Measurements from ENCODE around the gene SPTSSB.
A peak's percentile ranks its signal among the peaks of the same experiment; 100 is the strongest.

The SPTSSB gene

DNA sequence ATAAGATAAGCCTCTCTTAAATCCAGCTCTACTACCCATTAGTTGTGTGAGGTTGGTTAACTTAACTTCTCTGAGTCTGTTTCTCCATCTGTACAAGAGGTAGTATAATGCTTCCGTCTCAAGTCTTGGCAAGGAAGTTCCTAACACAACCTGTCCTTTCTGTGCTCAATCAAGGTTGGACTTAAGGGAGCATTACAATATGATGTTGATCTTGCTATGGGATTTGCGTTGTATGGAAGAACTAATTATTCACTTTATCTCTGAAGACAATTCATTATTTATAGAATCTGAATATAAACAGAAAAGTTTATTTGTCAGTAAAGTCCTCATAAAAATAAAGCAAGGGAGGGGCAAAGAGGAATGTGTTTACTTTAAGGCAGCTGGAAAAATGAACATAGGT lies 18.9 kb upstream of the SPTSSB start:
- no peak for DNase-seq

DNA sequence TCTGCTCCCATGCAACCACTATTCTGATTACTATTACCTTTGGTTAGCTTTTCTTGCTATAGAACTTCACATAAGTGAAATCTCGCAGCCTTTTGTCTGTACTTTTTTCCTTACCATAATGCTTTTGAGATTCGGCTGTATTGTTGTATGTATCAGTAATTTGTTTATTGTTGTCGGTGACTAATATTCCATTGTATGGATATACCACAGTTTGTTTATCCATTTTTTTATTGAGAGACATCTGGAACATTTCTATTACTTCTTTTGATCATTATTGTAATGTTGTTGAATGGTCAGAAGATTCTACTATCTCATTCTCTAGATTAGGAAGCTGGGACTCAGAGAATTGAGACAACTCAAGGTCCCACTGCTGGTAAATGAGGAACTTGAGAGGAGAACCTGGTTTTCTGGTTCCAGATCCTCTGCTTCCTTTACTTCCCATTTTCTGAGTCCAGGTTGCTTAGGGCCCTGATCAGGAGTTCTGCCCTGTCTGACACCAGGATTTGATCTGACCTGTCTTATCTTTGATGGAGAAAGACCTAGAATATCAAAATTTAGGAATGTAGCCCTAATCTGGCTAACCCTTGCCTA lies 18.2 kb upstream of the SPTSSB start:
- DNase-seq = no peak

DNA sequence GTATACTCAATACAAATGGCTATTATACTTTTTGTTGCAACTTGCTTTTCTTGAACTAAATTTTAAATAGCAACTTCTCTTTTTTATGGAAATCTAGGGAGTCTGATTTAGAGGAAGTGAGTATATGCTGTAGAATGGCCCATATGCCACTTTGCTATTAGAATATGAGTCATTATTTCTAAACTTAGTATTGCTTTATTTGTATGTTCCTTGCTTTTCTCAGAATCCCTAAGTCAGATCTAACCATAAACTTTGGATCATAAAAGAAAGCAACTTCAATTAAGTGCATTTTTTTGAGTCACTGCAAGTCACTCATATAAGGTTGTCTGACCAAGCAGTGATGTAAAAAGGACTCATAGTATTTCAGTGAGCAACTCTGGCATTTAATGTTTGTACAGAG lies 17.5 kb upstream of the SPTSSB start:
- peak; percentile 47 for DNase-seq

DNA sequence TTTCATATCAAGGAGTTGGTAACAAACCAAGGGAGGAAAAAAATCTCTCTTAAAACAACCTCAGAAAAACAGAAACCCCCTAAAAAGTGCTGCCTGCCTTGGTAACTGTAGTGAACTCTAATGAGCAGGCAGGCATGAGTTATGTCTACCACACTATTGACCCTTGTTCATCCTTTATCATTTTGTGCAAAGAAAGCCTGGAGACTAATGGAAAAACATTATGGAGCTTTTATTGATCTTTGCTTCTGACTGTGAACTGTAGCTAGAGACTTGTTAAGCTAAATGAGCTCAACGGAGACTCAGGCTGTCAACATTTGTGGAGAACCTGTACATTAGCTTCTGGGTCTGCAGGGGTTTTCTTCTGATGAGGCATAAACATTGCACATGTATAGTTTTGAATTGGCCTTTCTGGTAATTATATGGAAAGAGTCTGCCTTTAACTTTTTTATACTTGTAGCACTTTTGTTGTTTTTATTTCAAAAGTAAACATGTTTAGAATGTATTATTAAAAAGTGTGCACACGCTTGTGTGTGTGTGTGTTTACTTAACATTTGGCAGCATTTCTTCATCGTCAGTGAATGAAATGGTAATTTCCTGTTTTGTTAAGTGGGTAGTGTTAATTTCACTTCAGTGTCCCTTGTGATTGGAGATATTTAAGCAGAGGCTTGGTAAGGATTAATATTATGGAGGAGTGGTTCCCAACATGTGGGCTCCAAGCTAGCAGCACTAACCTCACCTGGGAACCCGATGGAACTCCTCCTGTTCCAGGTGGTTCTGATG lies 15.9 kb upstream of the SPTSSB start:
- no peak for DNase-seq

DNA sequence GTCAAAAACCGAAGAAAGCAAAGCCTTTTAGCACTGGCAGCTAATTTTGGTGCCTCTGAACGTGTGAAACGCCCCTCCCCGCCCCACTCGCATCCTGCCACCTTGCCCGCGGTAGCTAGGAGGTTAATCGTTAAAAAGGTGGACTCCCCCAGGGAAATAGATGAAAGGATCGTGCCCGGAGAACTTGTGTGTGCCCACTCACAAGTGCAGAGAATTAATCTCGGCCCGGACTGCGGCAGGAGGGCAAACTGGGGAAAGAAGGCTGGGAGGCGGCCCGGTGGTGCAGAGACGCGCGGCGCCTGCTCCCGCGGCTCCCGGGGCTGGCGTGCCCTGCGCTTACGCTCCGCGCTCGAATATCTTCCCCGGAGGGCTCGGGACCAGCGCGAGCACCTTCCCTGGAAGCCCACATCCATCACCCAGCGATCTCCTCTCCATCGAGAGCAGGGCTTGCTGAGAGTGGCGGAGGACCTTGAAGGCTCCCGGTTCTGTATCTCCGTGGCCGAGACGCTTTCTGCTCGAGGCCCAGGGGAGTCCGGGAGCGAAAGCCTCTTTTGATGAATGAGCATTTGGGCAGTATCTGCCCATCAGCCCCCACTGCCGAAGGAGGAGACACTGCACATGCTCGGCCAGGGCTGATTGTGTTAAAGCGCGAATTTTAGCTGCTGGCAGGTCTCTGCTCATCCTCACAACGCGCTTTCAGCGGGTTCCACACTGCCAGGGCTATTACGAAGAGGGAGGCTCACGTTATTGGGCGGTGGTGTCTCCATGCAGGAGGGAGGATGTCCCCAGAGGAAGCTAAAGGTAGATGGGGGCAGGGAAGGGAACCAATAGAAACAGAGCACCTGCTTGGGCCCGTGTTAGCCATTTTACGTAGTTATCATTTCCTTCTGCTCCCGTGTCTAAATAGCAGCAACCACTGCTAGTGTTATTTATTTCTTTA lies 1.3 kb upstream of the SPTSSB start:
- DNase-seq = peak; percentile 28

DNA sequence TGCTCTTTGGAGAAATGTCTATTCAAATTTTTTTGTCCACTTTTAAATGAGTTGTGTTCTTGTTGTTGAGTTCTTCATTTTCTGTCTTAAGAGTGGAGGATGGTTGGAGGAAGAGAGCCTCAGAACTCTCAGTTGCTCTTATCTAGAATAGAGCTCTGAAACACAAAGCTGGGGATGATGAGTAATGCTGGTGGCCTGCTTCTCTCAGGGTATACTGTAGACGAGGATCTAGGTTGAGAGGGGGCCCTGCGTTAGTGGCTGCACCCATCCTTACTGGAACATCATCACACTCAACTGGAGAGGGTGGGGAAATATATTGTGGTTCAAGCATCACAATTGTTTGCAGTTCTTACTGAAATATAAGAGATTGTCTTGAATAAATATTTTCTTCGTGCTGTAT lies 1.8 kb downstream of the SPTSSB start:
- DNase-seq = no peak

DNA sequence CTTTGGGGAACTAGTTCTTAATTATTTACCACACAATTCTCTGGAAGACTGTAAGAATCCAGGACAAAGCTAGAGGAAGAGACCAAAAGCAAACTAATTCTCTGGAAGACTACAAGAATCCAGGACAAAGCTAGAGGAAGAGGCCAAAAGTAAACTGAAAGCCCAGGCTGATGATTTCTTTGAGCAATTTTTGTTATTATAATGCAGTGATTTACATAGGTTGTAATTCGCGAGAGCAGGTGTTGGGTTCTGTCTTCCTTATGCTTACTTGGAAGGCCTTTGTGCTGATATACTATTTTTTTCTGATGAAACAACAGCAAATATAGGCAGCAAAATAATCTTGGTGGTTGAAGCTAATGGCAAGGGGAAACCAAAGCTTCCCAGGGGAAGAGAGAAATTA lies 5.2 kb downstream of the SPTSSB start:
- DNase-seq = no peak

DNA sequence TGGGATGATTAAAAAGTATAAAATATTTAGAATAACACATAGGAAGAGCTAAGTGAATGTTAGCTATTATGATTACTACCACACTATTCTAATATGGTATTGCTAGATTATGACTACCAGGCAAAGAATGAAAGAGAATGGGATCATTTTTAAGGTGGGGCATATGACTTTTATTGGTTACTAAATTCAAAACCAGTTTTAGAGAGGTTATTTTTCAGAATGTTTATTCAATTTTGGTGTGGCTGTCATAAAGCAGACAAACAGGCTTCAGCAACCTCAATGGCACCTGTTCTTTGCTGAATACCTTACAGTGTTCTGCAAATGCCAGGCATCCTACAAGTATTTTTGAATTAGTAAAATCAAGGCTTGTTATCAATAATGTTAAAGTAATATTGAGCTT lies 12.8 kb downstream of the SPTSSB start:
- no peak for DNase-seq

DNA sequence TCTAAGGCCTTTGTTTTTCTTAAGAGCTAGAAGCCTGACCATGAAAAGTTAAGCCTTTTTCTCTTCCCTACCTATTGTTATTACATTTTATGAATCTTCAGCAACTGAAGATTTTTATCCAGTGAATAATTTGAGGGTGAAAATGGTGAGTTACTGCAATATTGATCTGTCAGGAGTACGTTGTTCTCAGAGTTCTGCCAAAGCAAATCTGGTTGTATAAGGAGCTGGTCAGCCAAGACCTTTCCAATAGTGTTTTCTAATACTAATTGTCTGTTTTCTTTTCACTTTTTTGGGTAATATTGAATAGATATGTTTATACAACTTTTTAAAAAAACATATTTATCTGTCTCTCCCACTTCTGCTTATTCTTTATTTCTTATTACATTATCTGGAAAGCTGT lies 15.0 kb downstream of the SPTSSB start:
- DNase-seq = no peak

DNA sequence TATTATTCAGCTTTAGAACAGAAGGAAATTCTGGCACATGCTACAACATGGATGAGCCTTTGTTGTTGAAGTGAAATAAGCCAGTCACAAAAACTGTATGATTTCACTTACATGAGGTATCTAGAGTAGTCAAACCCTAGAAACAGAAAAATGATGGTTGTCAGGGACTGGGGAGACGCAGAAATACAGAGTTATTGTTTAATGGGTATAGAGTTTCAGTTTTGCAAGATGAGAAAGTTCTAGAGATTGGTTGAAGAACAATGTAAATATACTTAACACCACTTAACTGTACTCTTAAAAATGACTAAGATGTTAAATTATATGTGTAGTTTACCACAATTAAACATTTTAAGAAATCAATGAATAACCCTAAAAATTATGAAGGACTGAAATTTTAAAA lies 15.8 kb downstream of the SPTSSB start:
- no peak for DNase-seq

DNA sequence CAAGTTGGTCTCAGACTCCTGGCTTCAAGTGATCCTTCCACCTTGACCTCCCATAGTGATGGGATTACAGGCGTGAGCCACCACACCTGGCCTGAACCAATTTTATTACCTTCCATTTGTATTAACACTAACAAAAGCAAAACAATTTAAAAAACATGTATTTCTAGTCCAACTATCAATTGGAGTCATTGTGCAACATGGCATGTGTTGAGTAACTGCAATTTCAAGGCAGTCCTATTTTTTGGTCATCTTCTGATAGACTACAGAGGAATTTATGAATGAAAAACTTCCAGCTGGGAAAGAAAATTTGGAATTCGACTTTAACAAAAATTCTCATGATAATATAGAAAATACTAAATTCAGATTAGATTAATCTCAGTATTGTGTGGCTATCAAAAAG lies 16.8 kb downstream of the SPTSSB start:
- no peak for DNase-seq

DNA sequence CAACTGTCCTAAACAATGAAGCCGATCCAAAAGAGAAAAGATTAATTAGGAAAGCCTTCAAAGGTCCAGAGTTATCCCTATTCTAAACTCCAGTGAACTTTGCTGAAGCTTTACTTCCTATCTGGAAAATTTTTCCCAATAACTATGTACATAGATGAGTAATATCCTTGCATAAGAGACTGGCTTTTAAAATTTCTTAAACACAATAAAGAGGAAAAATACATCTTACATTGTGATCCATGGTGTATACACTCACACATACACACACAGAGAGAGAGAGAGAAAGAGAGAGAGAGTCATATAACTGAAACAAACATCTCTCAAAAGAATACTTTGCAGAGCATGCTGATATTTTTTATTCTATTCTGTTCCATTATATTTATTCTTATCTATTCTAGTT lies 20.0 kb downstream of the SPTSSB start:
- no peak for DNase-seq

DNA sequence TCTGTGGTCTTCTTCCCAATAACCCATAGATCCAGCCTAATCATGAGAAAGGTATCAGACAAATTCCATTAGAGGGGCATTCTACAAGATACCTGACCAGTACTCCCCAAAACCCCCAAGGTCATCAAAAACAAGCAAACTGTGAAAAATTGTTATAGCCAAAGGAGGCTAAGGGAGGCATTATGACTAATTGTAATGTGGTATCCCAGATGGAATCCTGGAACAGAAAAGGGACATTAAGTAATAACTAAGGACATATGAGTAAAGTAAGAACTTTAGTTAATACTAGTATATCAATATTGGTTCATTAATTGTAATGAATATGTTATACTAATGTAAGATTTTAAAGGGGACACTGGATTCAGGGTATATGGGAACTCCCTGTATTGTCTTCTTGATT lies 20.4 kb downstream of the SPTSSB start:
- no peak for DNase-seq

DNA sequence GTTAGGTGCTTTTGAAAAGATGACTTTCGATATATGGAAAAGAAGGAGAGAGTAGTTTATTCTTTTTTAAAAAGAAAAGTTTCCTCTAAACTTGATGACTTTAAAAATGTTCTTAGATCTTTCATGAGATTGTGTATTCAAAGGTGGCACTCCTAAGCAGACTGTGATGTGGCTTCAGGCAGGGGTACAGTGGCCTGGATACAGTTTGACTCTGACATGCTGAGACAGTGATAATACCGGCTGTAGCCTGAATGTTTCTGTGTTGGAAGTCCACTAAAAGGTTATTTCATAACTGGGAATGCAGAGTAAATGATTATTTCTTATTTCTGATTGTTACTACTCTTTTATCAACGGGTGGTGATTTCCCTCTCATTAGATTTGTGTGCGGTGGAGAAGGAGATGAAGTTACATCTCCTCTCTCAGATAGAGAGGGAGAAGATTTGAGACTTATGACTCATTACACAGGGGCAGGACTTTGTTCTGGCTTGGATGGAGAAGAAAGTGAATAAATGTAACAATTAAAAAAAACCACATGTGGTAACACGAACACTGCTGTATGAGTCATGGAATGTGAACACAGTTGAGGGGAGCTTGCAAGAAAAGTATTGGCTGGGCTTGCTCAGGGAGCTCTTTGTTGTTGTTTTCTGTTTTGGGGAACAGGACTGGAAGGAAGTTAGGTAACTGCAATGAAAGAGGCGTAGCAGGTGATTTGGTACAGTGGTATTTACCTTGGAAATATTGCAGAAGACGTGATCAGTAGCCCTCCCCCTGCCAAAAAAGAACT lies 21.6 kb downstream of the SPTSSB start:
- DNase-seq = peak; percentile 29

DNA sequence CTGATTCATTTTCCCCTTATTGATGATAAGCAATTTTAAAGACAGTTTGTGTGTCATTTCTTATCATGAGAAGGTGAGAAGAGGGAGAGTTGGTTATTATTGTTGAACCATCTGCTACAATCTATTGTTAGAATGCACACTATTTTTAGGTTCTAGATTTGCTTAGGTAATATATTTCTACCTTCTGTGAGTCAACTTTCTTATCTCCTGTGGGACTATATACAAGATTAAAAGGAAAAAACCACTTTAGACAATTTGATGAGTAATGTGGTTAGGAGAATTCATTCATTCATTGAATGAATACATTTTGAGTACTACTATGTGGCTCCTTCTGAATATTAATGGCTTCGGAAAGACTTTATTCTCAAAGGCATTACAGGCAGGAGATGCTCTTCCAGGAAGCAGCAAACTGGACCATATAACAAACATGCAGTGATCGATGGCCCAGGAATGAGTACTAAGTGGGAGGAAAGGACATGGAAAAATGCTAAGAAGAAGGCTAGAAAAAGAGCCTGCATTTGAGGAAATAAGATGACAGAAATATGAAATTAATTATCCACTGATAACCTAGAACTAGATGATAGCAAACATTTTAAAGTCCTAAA lies 22.4 kb downstream of the SPTSSB start:
- DNase-seq = no peak

DNA sequence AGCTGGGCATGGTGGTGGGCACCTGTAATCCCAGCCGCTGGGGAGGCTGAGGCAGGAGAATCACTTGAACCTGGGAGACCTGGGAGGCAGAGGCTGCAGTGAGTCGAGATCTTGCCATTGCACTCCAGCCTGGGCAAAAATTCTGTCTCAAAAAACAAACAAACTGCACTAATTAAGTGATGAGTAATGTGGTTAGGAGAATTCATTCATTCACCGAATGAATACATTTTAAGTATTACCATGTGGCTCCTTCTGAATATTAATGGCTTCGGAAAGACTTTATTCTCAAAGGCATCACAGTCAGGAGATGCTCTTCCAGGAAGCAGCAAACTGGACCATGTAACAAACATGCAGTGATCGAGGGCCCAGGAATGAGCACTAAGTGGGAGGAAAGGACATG lies 23.6 kb downstream of the SPTSSB start:
- no peak for DNase-seq

DNA sequence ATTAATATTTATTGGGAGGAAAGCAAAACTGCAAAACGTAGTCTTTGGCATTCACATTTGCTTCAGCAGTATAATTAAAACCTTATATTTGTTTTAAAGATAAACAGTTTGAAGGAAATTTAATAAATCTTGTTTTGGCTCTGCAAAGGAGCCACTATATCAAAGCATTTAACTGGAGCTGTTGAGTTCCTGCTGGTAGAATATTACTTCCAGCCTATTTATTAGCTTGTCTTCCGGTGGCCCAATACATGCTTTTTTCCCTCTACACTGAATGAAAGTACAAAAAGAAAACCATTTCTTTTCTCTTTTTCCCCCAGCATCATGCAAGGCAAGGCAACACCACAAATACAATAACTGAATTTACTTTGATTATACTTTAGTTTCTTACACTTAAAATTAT lies 26.3 kb downstream of the SPTSSB start:
- DNase-seq = no peak

DNA sequence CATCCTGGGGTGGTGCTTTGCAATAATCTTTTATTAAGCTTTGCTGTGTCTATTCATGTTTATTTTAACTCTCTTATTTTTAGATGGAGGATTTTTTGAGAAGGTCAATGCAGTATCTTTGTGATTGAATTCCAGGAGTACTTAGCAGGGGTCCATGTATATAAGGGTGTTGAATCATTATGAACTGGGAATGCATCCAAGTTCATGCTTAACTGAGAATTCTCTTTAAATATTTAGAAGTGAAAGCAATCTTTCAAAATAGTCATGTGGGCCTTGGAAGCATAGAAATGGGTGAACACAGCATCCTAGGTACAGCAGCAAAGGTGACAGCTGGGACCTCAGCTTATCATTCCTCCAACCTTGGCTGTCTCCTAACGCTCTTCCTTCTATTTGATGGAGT lies 27.3 kb downstream of the SPTSSB start:
- no peak for DNase-seq

DNA sequence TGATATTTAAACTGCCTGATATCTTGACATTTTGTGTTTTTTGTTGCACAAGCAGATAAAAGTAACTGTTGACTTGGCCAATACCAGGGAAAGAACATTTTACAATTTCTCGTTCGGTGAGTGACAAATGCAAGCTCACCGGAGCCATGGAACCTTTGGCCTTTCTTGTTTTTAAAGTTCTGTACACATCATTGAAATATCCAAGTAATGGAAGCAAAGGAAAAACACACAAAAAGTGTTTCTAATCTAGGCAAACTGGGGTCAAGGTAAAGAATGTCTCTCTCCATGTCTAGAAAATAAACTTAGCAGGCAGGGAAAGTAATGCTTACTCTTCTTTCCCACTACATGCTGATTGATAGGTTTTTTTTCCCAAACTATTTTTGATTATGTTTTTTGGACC lies 27.8 kb downstream of the SPTSSB start:
- no peak for DNase-seq

DNA sequence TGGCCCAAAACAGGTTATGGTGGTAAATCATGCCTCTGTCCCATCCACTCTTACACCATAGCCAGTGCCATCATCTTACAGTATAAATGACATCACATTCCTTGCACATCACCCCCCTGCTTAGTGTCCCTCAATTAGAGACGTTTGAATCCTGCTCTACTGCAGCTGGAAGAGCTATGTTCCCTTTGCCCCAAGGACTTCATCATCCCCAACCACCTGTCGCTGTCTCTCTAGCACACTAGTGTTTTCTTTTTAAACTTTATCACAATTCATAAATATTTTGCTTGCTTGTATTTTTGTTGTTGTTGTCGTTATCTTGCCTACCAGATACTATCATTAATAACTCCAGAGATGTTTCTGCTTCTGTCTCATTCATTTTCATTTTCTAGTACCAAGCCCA lies 28.7 kb downstream of the SPTSSB start:
- no peak for DNase-seq

DNA sequence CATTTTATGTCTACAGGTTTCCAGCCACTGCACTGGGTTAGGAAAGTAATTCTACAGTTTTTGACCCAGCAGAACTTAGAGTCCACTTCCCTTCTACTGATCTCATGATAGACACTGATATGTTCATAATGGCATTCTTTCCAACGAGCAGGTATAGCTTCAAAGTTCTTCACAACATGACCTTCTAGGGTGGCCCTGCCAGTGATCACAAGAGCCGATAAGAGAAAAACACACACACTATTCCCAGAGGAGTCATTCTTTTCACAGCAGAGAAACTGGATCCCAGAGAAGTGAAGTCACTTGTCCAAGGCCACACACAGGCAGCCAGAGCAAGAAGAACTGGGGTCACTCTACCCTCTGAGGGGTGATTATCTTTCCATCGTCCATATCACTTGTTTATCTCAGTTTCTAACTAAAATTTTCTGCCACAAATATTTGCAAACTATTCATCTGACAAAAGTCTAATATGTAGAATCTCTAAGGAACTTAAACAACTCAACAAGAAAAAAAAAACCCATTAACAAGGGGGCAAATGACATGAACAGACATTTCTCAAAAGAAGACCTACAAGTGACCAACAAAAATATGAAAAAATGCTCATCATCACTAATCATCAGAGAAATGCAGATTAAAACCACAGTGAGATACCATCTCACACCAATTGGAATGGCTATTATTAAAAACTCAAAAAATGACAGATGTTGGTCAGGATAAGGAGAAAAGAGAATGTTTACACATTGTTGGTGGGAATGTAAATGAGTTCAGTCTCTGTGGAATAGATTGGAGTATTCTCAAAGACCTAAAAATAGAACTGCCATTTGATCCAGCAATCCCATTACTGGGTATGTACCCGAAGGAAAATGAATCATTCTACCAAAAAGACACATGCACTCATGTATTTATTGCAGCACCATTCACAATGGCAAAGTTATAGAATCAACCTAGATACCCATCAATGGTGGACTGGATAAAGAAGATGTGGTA lies 31.5 kb downstream of the SPTSSB start:
- DNase-seq = no peak

Measured in hematopoietic multipotent progenitor cell treated with erythropoietin and hydrocortisone succinate and interleukin-3 and kit ligand, for 4 days (in vitro differentiated cells).